GM18861 (cell line): Measurements from ENCODE around the gene KBTBD2.
A peak's percentile ranks its signal among the peaks of the same experiment; 100 is the strongest.
"Not testable (repeated sequence)": the region's sequence is repeated elsewhere in the genome, so short reads cannot be mapped to it uniquely, and the experiment has no call there.

Experiments used
- ATAC-seq: cut with Tn5 transposase; IDR thresholded peaks from one replicate; pipeline ENCODE4 v1.9.1; 2021; ENCODE audit not compliant: unreplicated experiment

KBTBD2 gene

DNA sequence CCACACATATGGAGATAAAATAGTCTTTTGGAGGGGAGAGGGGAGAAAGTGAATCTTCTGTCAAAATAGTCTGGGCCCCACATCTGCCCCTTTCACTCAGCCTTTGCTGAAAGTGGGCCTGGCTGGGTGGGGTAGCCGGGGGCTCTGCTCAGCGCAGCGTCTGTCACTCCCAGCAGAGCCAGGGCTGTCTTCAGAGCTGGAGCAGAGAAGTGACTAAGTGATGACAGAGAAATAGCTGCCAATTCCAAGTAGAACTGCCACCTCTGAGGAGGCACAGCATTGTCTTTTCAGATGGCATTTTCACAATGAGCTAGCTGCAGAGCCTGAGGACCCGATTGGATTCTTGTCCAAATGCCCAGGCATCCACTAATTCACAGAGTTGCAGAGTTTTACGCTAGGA is 34.5 kb downstream of the KBTBD2 start:
- not testable (repeated sequence) for ATAC-seq

DNA sequence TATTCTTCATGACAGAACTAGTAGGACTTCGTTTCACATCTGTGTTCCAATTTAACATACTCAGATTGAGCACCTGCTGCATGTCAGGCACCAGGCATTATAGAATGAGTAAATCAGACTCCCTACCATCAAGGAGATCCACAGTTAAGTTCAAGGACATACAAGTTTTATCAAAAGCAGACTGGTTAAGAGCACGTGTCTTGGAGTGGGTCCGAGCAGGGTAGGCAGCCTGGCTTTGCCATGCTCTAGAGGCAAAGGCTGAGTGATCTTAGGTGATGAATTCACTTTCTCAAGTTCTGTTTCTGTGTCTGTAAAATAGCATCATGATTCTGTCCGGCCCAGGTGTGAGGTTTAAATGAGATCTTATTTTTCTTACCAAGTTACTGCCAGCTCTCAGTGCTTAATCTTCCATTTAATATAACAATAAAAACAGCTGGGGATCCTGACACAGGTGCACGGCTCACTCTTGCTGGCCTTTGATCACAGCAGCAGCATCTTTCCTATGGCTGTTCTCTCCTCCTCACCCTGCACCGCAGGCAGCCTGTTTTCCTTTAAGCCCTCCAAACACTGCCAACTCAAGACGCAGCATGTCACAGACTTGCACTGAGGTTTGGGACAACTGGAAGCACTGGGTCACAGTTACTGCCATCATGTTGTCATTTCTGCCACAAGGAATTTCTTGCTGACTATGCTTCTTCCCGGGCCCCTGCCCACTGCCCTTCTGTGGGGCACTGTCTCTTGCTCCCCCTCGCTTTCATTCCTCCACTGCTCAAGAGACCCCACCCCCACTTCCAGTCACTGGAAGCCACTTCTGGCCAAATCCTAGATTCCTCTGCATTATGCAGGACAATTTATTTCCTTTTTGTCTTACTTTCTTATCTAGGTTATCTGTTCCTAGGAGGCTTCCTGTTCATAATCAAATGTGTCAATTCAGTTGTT is 35.5 kb downstream of the KBTBD2 start:
- ATAC-seq: not testable (repeated sequence)

DNA sequence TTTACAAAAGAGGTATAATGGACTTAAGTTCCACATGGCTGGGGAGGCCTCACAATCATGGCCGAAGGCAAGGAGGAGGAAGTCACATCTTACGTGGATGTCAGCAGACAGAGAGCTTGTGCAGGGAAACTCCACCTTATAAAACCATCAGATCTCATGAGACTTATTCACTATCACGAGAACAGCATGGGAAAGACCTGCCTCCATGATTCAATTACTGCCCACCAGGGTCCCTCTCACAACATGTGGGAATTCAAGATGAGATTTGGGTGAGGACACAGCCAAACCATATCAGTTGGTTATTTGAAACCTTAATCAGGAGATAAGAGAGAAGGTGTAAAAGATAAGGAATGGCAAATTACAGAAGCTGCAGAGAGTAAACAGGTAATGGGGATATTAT is 40.9 kb downstream of the KBTBD2 start:
- not testable (repeated sequence) for ATAC-seq

DNA sequence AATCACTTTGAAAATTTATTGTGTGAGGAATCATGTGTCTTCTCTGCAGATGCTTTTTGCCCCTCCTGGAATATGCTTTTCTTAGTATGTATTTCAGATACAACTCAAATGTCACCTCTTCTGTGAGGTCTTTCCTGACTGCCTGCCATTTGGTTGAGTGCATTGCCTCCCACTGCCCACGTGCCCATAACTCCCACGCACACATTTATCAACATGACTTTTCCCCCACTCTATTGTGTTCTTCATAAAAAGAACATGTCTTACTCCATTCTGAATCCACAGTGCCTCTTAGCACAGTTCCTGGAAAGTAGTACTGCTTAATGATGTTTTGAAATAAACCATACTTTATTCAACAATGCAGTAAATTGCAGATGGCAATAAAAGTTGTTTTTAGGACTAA is 42.9 kb downstream of the KBTBD2 start:
- not testable (repeated sequence) for ATAC-seq

DNA sequence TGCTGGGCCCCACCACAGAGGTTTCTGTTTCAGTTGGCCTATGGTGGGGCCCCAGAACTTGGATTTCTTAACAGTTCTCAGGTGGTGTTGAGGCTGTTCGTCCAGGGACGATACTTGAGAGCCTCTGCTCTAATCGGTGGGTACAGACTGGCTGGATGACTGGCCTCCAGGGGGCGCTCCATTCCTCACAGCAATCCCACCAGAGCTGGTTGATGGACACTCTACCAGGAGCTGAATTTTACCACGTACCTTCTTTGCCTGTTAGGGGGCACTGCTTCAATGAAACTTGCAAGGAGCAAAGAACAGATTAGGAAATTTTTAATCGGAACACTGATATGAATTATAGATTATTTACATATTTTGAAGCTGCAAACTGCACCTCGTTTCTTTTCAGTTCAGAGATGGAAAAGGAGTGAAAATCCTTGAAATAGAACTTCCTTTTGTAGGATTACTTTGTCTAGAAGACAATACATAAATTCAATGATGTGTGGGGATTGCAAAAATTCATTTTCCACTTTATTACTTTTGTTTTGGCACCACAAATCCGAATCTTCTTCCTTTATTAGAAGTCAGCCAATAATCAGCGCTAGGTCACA is 44.8 kb downstream of the KBTBD2 start:
- peak; percentile 99 for ATAC-seq

DNA sequence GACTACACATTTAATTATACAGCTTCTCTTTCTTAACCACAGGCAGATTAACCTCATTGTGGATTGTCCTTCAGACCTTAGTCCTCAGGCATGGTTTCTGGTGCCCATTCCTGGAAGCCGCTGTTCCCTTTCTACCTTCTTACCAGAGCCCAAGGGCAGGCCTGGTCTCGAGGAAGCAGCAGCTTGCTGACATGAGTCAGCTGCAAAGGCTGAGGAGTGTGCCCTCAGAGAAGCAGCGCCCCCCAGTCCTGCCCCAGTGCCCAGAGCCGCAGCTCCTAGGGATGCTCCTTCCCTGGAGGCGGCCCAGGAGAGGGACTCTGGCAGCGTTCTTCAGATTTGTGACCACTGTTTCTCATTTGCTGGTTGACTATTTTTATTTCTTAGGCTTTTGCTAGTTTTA is 46.8 kb downstream of the KBTBD2 start:
- ATAC-seq: not testable (repeated sequence)

DNA sequence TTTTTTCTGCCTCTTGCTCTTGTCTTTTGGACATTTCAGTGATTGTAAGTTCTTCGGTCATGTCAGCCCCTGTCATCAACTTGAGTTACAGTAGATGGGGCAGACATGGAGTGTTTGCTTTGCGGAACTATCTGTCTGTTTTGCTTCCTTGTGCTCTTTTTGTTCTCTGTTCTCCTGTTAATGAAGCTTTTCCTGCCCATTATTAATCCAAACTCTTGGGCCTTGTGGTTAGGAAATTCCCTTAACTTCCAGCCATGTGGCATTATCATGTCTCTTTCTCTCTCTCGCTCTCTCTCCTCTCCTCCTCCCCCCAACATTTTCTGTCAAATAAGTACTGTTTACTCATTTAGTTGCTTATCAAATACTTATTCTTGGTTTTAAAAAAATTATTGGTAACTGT is 47.8 kb downstream of the KBTBD2 start:
- ATAC-seq: not testable (repeated sequence)

DNA sequence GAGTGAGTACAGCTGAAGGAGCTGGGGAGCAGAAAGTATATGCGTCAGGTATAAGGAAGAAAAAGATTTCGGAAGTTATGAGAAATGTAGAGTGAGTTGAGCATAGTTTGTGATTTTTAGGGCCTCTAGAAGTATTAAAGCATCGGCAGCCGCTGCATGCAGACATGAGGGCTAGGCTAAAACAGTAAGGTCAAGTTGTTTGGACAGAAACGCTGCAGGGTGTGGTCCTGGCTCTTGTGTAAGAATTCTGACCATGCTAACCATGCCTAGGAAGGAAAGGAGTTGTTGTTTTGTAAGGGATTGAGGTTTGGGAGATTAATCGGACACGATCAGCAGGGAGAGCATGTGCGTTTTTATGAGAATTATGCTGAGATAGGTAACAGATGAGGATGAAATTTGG is 51.7 kb downstream of the KBTBD2 start:
- ATAC-seq: not testable (repeated sequence)

DNA sequence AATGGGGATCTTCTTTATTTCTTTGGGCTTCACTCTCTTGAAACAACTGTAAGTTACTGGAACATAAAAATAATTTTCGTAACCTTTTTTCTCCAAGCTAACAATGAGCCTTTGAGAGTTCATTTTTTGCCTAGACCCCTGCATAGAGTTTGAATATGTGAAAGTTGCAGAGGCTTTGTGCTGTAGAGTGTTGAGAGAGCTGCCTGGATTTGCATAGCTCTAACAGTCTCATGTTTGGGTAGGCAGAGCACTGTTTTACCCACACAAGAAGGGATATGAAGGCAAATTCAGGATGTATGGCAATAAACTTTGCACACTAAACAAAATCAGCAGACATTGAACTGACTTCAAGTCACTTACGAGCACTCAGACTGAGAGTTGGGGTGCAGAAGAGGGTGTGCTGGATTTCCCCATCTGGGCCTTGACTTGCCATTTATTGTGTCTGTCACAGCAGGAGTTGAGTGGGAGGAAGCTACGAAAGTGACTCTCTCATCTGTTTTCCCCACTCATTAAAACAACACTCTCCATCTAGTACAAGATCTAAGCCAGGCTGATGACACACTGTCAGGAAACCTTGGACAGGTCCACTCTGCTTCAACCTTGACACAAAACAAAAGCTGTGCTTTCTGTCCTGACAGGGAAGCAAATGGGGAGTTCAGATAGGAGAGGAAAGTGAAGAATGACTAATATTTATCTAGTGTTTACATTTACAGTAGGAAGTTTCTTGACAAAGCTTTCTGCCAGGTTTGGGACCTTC is 62.4 kb downstream of the KBTBD2 start:
- ATAC-seq: not testable (repeated sequence)
